ENCODE data around the gene CCL26.

Gene CCL26

GRCh38 chr7:75772081-75773077 lies at the start of gene CCL26:
TSS of gene CCL26 (minus strand) at chr7:75772211. CDS start at chr7:75772176, 35 bp downstream.
- H3K4me3 ChIP-seq (ENCODE audit: low read length): no peak within 1 kb of the TSS
- TF ChIP-seq ZNF274 (IDR thresholded peaks at IDR 0.05; ENCODE audit: low read depth, low read length): no peak

DNA sequence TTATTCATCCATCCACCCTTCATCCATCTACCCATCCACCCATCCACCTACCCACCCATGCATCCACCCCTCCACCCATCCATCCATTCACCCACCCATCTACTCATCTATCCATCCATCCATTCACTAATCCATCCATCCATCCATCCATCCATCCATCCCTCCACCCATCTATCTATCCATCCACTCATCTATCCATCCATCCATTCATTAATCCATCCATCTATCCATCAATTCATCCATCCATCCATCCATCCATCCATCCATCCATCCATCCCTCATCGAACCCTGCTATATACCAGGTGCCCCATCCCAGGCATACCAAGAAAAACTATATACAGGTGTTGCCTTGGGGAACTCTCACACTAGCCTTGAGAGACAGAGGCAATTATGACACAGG lies 48.7 kb upstream of the CCL26 start:
- no peak for TF ChIP-seq ZNF274 (IDR thresholded peaks at IDR 0.05; ENCODE audit: low read depth, low read length)
- no peak overlapping the region for H3K4me3 ChIP-seq (ENCODE audit: low read length)

GRCh38 chr7:75819711-75820110 lies 47.7 kb upstream of the CCL26 start:
- TF ChIP-seq ZNF274 (IDR thresholded peaks at IDR 0.05; ENCODE audit: low read depth, low read length): no peak
- H3K4me3 ChIP-seq (ENCODE audit: low read length): no peak overlapping the region

DNA sequence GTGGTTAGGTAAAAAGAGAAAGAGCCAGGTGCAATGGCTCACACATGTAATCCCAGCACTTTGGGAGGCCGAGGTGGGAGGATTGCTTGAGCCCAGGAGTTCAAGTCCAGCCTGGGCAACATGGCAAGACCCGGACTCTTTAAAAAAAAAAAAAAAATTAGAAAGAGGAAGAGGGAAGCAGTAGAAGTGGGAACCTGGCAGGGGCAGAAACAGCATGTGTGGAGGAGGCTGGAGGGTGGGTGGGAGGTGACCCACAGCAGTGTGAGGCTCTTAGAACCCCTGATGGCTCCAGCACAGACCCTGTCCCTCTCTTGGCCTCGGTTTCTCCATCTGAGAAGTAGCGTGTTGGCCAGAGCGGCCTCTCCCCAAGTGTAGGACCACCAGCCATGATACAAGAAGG lies 46.5 kb upstream of the CCL26 start:
- no peak overlapping the region for H3K4me3 ChIP-seq (ENCODE audit: low read length)
- no peak for TF ChIP-seq ZNF274 (IDR thresholded peaks at IDR 0.05; ENCODE audit: low read depth, low read length)

GRCh38 chr7:75817116-75817515 lies 45.1 kb upstream of the CCL26 start:
- no peak overlapping the region for H3K4me3 ChIP-seq (ENCODE audit: low read length)
- no peak for TF ChIP-seq ZNF274 (IDR thresholded peaks at IDR 0.05; ENCODE audit: low read depth, low read length)

DNA sequence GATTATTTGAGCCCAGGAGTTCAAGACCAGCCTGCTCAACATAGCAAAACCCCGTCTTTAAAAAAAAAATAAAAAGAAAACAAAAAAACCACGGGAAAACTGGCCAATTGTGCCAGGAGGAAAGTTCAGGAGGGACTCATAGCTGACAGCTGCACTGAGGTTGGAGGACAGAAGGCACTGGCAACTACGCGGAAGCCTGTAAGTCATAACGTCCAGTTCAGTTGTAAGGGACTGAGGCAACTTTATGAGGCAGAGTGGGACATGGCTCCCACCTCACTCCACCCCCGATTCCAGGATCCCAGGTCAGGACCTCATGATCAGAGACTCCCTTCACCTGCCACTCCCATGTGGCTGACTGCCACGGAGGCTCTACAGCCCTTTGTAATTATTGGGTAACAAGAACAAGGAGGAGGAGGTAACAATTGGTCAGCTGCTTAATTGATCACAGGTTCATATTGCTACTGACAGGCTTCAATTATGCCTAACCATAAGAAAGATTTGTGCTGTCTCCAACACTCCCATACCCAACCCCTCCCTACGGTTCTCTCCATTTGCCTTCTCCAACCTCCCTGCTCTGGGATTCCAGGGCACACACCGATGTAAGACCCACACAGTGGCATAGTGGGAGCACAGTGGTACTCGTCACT lies 43.5 kb upstream of the CCL26 start:
- H3K4me3 ChIP-seq (ENCODE audit: low read length): no peak overlapping the region
- no peak for TF ChIP-seq ZNF274 (IDR thresholded peaks at IDR 0.05; ENCODE audit: low read depth, low read length)

DNA sequence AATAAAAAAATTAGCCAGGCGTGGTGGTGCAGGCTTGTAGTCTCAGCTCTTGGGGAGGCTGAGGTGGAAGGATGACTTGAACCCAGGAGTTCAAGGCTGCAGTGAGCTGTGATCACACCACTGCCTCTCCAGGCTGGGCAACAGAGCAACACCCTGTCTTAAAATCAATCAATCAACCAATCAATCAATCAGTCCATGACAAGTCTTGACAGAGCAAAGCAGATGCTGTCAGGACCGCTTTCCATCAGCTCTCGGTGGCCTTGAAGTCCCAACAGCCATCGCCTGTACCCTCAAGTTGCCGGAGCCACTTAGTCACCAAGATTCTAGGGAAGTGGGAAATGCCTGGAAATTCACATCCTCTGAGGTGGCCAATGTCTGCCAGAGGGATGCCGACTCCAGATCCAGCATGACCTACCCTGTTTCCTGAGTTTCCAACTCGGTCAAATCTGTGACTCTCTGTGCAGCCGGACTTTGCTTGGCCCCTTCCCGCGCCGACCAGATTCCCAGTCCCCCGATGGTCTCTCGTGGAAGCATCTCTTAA lies 42.5 kb upstream of the CCL26 start:
- no peak for TF ChIP-seq ZNF274 (IDR thresholded peaks at IDR 0.05; ENCODE audit: low read depth, low read length)
- H3K4me3 ChIP-seq (ENCODE audit: low read length): no peak overlapping the region

- H3K4me3 ChIP-seq (ENCODE audit: low read length): no peak within 1 kb of the TSS
- no peak for TF ChIP-seq ZNF274 (IDR thresholded peaks at IDR 0.05; ENCODE audit: low read depth, low read length)
Measured at GRCh38 chr7:75813781-75814236, 41.8 kb upstream of the CCL26 start, which contains the start of gene CCL24. TSS of gene CCL24 (minus strand) at chr7:75813806. CDS start at chr7:75813715, 91 bp downstream.

GRCh38 chr7:75813084-75813483 lies 41.1 kb upstream of the CCL26 start:
- no peak for TF ChIP-seq ZNF274 (IDR thresholded peaks at IDR 0.05; ENCODE audit: low read depth, low read length)
- no peak overlapping the region for H3K4me3 ChIP-seq (ENCODE audit: low read length)

- no peak for TF ChIP-seq ZNF274 (IDR thresholded peaks at IDR 0.05; ENCODE audit: low read depth, low read length)
Measured at GRCh38 chr7:75811894-75812678, 40.1 kb upstream of the CCL26 start.

GRCh38 chr7:75809396-75809795 lies 37.4 kb upstream of the CCL26 start:
- TF ChIP-seq ZNF274 (IDR thresholded peaks at IDR 0.05; ENCODE audit: low read depth, low read length): no peak
- no peak overlapping the region for H3K4me3 ChIP-seq (ENCODE audit: low read length)

More at GRCh38 chr7:75811894-75812678, 40.1 kb upstream of the CCL26 start:
- H3K4me3 ChIP-seq (ENCODE audit: low read length): no peak overlapping the region

- TF ChIP-seq ZNF274 (IDR thresholded peaks at IDR 0.05; ENCODE audit: low read depth, low read length): no peak
- no peak overlapping the region for H3K4me3 ChIP-seq (ENCODE audit: low read length)
Measured at GRCh38 chr7:75808106-75808505, 36.1 kb upstream of the CCL26 start.

- H3K4me3 ChIP-seq (ENCODE audit: low read length): no peak overlapping the region
- TF ChIP-seq ZNF274 (IDR thresholded peaks at IDR 0.05; ENCODE audit: low read depth, low read length): no peak
Measured at GRCh38 chr7:75807452-75807851, 35.4 kb upstream of the CCL26 start.

Data from GM08714 (cell line).